Measurements from ENCODE around the gene F10. TPM values are rescaled to one million over a fixed set of nuclear protein-coding genes. Genes with fewer than 3 reads are reported as not detected.

Gene F10
- total and polyA plus RNA-seq, 2 donors (not counting 1 experiment from before 2014, with no cell fraction given) = not detected

- TF ChIP-seq EZH2 (IDR thresholded peaks at IDR 0.05; ENCODE audit: borderline replicate concordance, insufficient read depth, low read depth, low read length, poor library complexity, severe bottlenecking) = no peak
- TF ChIP-seq, protein P1, sequence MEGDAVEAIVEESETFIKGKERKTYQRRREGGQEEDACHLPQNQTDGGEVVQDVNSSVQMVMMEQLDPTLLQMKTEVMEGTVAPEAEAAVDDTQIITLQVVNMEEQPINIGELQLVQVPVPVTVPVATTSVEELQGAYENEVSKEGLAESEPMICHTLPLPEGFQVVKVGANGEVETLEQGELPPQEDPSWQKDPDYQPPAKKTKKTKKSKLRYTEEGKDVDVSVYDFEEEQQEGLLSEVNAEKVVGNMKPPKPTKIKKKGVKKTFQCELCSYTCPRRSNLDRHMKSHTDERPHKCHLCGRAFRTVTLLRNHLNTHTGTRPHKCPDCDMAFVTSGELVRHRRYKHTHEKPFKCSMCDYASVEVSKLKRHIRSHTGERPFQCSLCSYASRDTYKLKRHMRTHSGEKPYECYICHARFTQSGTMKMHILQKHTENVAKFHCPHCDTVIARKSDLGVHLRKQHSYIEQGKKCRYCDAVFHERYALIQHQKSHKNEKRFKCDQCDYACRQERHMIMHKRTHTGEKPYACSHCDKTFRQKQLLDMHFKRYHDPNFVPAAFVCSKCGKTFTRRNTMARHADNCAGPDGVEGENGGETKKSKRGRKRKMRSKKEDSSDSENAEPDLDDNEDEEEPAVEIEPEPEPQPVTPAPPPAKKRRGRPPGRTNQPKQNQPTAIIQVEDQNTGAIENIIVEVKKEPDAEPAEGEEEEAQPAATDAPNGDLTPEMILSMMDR (IDR thresholded peaks at IDR 0.05) = no peak
- Mint-ChIP-seq H3K9me3 (ENCODE audit: insufficient read depth) (no peaks in the 10 kb centered on the region), H3K27ac (no peak overlapping the region), H3K4me3 (no peak overlapping the region), H3K4me1 (no peaks in the 10 kb centered on the region), H3K27me3 (no peaks in the 10 kb centered on the region)
- intact Hi-C loops (cut with micrococcal nuclease) = no loop called here
- no peak for DNase-seq
- ATAC-seq (ENCODE audit: low read depth) = no peak
- no peak overlapping the region for H2AFZ ChIP-seq (ENCODE audit: insufficient read depth, low read depth, low read length, poor library complexity, severe bottlenecking)
- CTCF ChIA-PET = no interaction called here
- H3K4me3 ChIP-seq (ENCODE audit: control extremely low read depth in 1 of 5, extremely low read depth in 1 of 5, insufficient read depth in 1 of 5, low read depth in 2 of 5, low read length in 4 of 5) = no peak overlapping the region
- no peaks in the 10 kb centered on the region for H3K9me3 ChIP-seq (ENCODE audit: control extremely low read depth in 1 of 3, control insufficient read depth in 2 of 3, insufficient read depth in 1 of 3, low read length in 2 of 3)
- H3K4me2 ChIP-seq (replicated peaks; ENCODE audit: low read depth, low read length, poor library complexity, severe bottlenecking) = no peak overlapping the region
- H3K4me1 ChIP-seq (ENCODE audit: control insufficient read depth in 2 of 2, insufficient read depth in 2 of 2, low read length in 2 of 2) = no peaks in the 10 kb centered on the region
- H3K27me3 ChIP-seq (replicated peaks in 1 of 4; ENCODE audit: control extremely low read depth in 1 of 4, control insufficient read depth in 3 of 4, insufficient read depth in 4 of 4, low read length in 3 of 4) = no peaks in the 10 kb centered on the region
- H4K20me1 ChIP-seq (ENCODE audit: control insufficient read depth, insufficient read depth, low read length, poor library complexity, severe bottlenecking) = no peaks in the 10 kb centered on the region
- H3K36me3 ChIP-seq (replicated peaks in 1 of 2; ENCODE audit: control extremely low read depth in 1 of 2, control insufficient read depth in 1 of 2, extremely low read depth in 1 of 2, insufficient read depth in 2 of 2, low read length in 1 of 2) = no peaks in the 10 kb centered on the region
- no peak overlapping the region for H3K27ac ChIP-seq (ENCODE audit: low read length in 2 of 2)
- POLR2A ChIA-PET = no interaction called here
- no peak overlapping the region for H3K9ac ChIP-seq (ENCODE audit: low read length)
- WGBS (ENCODE audit: insufficient coverage) = 97% methylated on average over 50 of the region's 52 CpGs
- H3K79me2 ChIP-seq (ENCODE audit: control insufficient read depth, insufficient read depth, low read length) = no peaks in the 10 kb centered on the region
These were observed 25.8 kb upstream of the F10 start for GRCh38 chr13:113096745-113097305.

DNA sequence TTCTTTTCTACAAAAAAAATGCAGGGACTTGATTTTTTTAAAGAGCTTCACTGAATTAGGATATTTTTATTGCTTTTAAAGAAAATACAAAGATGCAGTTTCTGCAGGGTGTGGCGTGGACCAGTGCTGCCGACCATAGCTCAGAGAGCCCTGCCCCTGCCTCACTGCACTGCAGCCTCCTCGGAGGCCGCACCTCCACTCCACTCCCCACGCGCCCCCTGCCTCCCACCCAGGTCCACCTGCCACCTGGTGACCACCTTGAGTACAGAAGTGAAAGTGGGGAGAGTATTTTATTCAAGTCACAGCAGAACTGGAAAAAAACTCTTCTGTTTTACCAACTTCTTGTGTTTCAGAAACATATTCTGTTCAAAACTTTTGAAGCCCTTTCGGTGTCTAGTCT, 24.9 kb upstream of the F10 start:
- no peaks in the 10 kb centered on the region for H3K79me2 ChIP-seq (ENCODE audit: control insufficient read depth, insufficient read depth, low read length)
- no peak overlapping the region for H3K27ac ChIP-seq (ENCODE audit: low read length in 2 of 2)
- Mint-ChIP-seq H3K4me1 (no peaks in the 10 kb centered on the region), H3K9me3 (ENCODE audit: insufficient read depth) (no peaks in the 10 kb centered on the region), H3K27ac (no peak overlapping the region), H3K4me3 (no peak overlapping the region), H3K27me3 (peaks cover 1% of the 10 kb centered on the region)
- no peak for TF ChIP-seq EZH2 (IDR thresholded peaks at IDR 0.05; ENCODE audit: borderline replicate concordance, insufficient read depth, low read depth, low read length, poor library complexity, severe bottlenecking)
- TF ChIP-seq, protein P1 (IDR thresholded peaks at IDR 0.05) = no peak
- ChIA-PET POLR2A (no interaction called here), CTCF (no interaction called here)
- H3K4me1 ChIP-seq (ENCODE audit: control insufficient read depth in 2 of 2, insufficient read depth in 2 of 2, low read length in 2 of 2) = no peaks in the 10 kb centered on the region
- no peaks in the 10 kb centered on the region for H4K20me1 ChIP-seq (ENCODE audit: control insufficient read depth, insufficient read depth, low read length, poor library complexity, severe bottlenecking)
- no peak overlapping the region for H3K9ac ChIP-seq (ENCODE audit: low read length)
- DNase-seq = no peak
- H2AFZ ChIP-seq (ENCODE audit: insufficient read depth, low read depth, low read length, poor library complexity, severe bottlenecking) = no peak overlapping the region
- H3K4me2 ChIP-seq (replicated peaks; ENCODE audit: low read depth, low read length, poor library complexity, severe bottlenecking) = no peak overlapping the region
- no peaks in the 10 kb centered on the region for H3K36me3 ChIP-seq (replicated peaks in 1 of 2; ENCODE audit: control extremely low read depth in 1 of 2, control insufficient read depth in 1 of 2, extremely low read depth in 1 of 2, insufficient read depth in 2 of 2, low read length in 1 of 2)
- H3K4me3 ChIP-seq (ENCODE audit: control extremely low read depth in 1 of 5, extremely low read depth in 1 of 5, insufficient read depth in 1 of 5, low read depth in 2 of 5, low read length in 4 of 5) = no peak overlapping the region
- no peaks in the 10 kb centered on the region for H3K9me3 ChIP-seq (ENCODE audit: control extremely low read depth in 1 of 3, control insufficient read depth in 2 of 3, insufficient read depth in 1 of 3, low read length in 2 of 3)
- WGBS (ENCODE audit: insufficient coverage) = 100% methylated on average over 1 of the region's 7 CpGs
- no peak for ATAC-seq (ENCODE audit: low read depth)
- intact Hi-C loops (cut with micrococcal nuclease) = no loop called here
- H3K27me3 ChIP-seq (replicated peaks in 1 of 4; ENCODE audit: control extremely low read depth in 1 of 4, control insufficient read depth in 3 of 4, insufficient read depth in 4 of 4, low read length in 3 of 4) = no peaks in the 10 kb centered on the region
